Measurements from ENCODE around the gene TLE1.

Gene TLE1

GRCh38 chr9:81686614-81687520 is 2.5 kb downstream of the TLE1 start:
- peak; percentile 57 for DNase-seq

- no peak for DNase-seq
These were observed 3.4 kb downstream of the TLE1 start for GRCh38 chr9:81685763-81686613.

- no peak for DNase-seq
These were observed 4.7 kb downstream of the TLE1 start for GRCh38 chr9:81684635-81685034.

- no peak for DNase-seq
These were observed 5.6 kb downstream of the TLE1 start for GRCh38 chr9:81683704-81684103.

- no peak for DNase-seq
These were observed 6.1 kb downstream of the TLE1 start for GRCh38 chr9:81683238-81683637.

- no peak for DNase-seq
These were observed 6.5 kb downstream of the TLE1 start for GRCh38 chr9:81682797-81683196.

- no peak for DNase-seq
These were observed 7.2 kb downstream of the TLE1 start for GRCh38 chr9:81682177-81682576.

GRCh38 chr9:81680506-81680905 is 8.8 kb downstream of the TLE1 start:
- no peak for DNase-seq

GRCh38 chr9:81680006-81680405 is 9.3 kb downstream of the TLE1 start:
- DNase-seq, result no peak

- no peak for DNase-seq
These were observed 11.3 kb downstream of the TLE1 start for GRCh38 chr9:81678088-81678487.

- DNase-seq, result no peak
These were observed 13.0 kb downstream of the TLE1 start for GRCh38 chr9:81676395-81676794.

- DNase-seq, result no peak
These were observed 16.0 kb downstream of the TLE1 start for GRCh38 chr9:81673310-81673709.

GRCh38 chr9:81671880-81672280 is 17.5 kb downstream of the TLE1 start:
- DNase-seq, result no peak

GRCh38 chr9:81669866-81670265 is 19.5 kb downstream of the TLE1 start:
- no peak for DNase-seq

GRCh38 chr9:81669041-81669651 is 20.2 kb downstream of the TLE1 start:
- DNase-seq, result no peak

- DNase-seq, result no peak
These were observed 23.2 kb downstream of the TLE1 start for GRCh38 chr9:81666123-81666522.

- no peak for DNase-seq
These were observed 23.9 kb downstream of the TLE1 start for GRCh38 chr9:81665322-81665871.

GRCh38 chr9:81664638-81665222 is 24.6 kb downstream of the TLE1 start:
- DNase-seq, result no peak

- DNase-seq, result no peak
These were observed 28.0 kb downstream of the TLE1 start for GRCh38 chr9:81661339-81661738.

GRCh38 chr9:81656871-81657337 is 32.4 kb downstream of the TLE1 start:
- DNase-seq, result no peak

- no peak for DNase-seq
These were observed 33.3 kb downstream of the TLE1 start for GRCh38 chr9:81656004-81656403.

GRCh38 chr9:81653240-81653639 is 36.1 kb downstream of the TLE1 start:
- DNase-seq, result no peak

All from RPMI8226 (cell line).